ENCODE measurements around the gene OTULIN.
A peak's percentile ranks its signal among the peaks of the same experiment; 100 is the strongest.

Gene OTULIN

DNA sequence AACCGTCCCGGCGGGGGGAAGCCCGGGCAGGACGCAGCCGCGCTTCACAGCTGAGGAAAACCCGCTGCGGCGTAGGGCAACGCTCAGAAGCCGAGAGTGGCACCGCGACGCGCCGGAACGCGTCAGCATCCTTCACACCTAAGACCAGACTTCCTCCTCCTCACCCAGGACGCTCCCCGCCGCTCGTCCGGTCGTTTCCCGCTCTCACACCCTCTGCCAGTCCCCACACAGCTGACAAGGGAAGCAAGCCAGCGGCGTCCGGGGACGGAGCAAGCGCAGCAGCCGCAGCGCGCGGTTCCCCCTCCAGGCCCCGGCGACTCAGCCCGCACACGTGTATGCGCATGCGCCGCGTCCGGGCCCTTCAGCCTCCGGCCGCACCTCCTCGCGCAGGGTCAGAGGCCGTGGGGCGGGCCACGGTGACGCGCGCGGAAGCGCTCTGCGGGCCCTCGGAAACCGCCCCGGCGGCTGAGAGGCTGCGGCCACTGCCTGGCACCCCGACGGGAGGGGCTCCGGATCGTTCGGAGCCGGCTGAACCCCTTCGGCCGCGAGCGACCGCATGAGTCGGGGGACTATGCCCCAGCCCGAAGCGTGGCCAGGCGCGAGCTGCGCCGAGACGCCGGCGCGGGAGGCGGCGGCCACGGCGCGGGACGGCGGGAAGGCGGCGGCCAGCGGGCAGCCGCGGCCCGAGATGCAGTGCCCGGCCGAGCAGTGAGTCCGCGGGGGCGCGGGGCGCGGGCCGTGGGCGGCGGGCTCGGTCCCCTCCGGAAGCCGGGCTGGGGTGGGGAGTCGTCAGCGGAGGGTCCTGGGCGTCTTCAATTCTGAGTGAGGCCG is at the start of gene OTULIN:
TSS of gene OTULIN (plus strand) at position 449 of the 831 bp plus-strand sequence. CDS start at position 557, 108 bp downstream.
- peak; percentile 98 for DNase-seq (ENCODE audit: low spot score)

DNA sequence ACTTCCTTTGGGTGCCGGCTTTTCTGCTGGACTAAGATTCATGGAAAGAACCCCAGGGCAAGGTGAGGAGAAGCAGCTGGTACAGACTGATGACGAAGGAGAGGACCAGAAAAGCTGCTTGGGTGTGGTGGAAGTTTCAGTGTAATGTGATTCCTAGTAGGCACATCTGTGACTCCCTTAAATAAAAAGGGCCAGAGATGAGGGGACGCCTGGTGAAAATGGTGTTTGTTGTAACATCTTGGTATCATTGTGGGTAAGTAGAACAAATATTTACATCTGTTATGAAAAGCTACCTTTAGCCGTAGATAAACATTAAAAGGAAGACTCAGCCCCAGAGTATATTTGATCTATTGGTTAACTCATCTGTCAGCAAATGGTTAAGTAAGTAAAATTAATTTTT is 49.2 kb upstream of the OTULIN start:
- no peak for DNase-seq (ENCODE audit: low spot score)

DNA sequence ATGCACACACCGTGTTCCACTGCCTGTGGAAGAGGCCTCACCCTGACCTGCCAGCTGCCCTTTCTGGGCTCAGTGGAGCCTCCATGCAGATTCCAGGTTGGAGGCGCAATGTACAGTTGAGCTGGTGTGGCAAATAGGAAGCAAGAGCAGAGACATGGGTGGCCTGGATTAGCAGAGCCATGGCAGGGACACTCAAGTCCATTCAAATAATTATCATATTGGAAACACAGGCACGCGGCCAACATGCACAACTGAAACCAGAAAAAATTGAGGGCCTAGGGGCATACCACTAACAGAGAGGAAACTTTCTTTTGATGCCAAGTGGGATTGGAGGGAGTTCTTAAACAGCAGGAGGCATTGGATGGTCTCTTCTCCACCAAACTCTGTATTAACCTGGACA is 47.1 kb upstream of the OTULIN start:
- no peak for DNase-seq (ENCODE audit: low spot score)

- no peak for DNase-seq (ENCODE audit: low spot score)
These were observed 37.2 kb upstream of the OTULIN start for GRCh38 chr5:14627270-14627669.

DNA sequence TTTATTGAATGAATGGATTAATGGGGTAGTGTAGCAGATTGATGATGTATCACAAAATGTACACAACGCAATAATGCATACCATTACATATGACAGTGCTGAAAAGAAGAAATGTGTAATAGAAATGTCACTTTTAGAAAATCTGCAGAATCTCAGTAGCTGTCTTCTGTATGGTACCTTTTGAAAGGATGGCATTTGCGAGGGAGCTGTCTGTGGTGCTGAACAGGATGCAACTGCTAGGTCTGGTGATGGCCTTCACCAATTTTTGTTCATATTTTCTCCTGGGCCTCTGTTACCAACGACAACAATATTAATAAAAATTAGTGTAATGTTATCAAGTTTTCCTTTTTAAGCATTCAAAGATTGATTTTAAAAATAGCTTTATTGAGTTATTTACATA is 36.2 kb upstream of the OTULIN start:
- DNase-seq (ENCODE audit: low spot score): peak; percentile 76

- no peak for DNase-seq (ENCODE audit: low spot score)
These were observed 33.8 kb upstream of the OTULIN start for GRCh38 chr5:14630671-14631070.

- DNase-seq (ENCODE audit: low spot score): no peak
These were observed 28.9 kb upstream of the OTULIN start for GRCh38 chr5:14635656-14636055.

- DNase-seq (ENCODE audit: low spot score): no peak
These were observed 23.8 kb upstream of the OTULIN start for GRCh38 chr5:14640765-14641164.

DNA sequence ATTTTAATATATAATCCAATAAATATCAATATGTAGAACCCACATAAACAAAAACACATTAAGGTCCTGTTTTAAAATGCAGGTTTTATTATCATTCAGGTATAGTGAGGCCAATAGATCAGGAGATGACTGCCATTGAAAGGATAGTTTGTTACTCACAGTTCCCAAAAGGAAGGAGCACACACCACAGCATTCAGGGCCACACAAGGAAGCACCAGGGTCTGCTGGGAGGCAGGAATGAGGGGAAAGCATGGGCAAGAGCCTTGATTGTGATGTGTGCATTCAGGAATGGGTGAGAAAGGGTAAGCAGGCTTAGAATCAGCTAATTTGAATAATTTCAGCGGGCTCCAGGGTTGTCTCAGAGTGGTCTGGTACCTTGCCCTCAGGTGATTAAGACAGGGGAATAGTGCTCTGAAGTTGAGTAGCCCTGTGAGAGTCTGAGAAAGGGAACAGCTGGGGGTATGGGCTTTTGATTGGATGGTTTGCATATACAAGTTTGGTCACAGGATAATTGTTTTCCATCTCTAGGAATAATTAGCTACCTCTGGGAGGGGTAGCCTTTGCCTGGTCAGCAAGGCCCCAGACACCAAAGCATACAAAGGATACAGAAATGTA is 19.8 kb upstream of the OTULIN start:
- DNase-seq (ENCODE audit: low spot score): no peak

GRCh38 chr5:14650052-14650451 is 14.5 kb upstream of the OTULIN start:
- DNase-seq (ENCODE audit: low spot score): no peak

- DNase-seq (ENCODE audit: low spot score): no peak
These were observed 9.3 kb upstream of the OTULIN start for GRCh38 chr5:14655146-14655741.

- DNase-seq (ENCODE audit: low spot score): no peak
These were observed 7.6 kb upstream of the OTULIN start for GRCh38 chr5:14656898-14657297.

GRCh38 chr5:14659821-14660607 is 4.5 kb upstream of the OTULIN start:
- DNase-seq (ENCODE audit: low spot score): no peak

- DNase-seq (ENCODE audit: low spot score): no peak
These were observed 3.7 kb upstream of the OTULIN start for GRCh38 chr5:14660833-14661232.

DNA sequence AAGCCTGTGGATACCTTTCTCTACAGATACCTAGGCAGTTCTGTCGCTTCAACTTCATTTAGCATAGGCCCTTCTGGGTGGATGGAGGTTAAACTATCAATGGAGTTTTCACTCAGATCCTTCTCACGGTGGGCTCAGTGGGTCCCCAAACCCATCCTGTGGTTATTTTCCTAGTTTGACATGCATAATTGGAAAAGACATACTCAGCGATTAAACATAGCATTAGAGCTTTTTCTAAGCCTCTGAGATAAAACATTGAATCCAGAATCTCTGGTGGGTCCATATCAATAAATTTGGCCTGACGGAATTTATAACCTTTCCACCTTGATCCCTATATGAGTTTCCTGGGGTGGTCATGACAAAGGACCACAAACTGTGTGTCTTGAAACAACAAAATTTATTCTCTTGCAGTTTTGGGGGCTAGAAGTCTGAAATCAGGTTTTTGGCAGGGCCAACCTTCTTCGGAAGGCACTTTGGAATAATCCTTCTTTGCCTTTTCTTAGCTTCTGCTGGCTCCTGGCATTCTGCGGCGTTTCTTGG is 1.7 kb upstream of the OTULIN start:
- no peak for DNase-seq (ENCODE audit: low spot score)

DNA sequence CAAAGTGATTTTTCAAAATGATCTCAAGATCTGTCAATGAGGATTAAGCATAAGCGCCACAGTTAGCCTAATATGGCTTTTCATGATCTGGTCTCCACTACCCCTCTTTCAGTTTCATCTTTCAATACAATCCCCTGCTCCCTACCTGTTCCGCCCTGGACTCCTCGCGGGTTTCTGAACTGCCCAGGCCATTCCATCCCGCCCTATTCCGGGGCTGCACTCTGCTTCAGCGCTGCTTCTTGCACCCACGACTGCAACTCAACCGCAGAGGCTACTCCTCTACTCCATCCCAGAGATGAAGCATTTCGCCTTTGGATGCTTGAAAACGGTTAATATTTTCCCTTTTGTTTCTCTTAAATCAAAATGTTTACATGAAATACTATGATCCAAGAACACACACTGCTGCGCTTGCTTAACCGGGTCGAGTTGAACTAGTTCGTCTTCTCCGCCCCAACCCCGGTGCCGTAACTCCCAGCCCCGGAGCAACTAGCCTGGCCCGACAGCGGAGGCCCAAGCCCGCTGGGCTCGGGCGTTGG is 716 bp upstream of the OTULIN start:
- no peak for DNase-seq (ENCODE audit: low spot score)

DNA sequence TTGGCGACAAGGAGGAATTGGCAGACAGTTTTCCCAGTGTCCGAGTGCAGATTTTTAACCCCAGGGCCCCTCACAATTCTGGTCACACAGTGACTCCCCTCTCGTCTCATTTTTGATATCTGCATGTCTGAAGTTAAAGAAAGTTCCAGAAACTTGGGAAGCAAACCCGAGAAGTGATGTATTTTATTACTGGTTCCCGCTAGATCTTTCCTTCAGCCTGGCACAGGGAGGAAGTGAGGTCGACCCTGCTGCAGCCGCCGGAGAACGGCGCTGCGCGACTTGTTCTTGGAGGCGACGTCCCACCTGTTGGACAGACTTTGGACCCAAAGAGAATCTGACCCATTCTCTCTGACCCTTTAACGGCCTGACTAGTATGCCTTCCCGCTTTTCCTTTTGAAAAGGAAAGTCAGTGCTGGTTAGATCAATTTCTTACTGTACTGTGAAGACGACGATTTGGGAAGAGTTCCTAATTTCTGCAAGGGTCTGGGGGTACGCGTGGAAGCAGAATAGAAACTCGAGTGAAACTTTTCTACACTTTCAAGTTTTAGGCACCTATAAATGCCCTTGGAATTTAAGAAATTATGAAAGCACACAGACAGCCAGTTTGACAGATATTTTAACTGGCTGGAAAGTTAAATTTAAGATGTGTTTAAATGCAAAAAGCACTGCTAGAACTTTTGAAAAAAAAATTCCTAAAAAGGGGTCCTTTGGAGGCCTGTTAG is 744 bp downstream of the OTULIN start:
- DNase-seq (ENCODE audit: low spot score): peak; percentile 44

- no peak for DNase-seq (ENCODE audit: low spot score)
These were observed 1.4 kb downstream of the OTULIN start for GRCh38 chr5:14665949-14666348.

DNA sequence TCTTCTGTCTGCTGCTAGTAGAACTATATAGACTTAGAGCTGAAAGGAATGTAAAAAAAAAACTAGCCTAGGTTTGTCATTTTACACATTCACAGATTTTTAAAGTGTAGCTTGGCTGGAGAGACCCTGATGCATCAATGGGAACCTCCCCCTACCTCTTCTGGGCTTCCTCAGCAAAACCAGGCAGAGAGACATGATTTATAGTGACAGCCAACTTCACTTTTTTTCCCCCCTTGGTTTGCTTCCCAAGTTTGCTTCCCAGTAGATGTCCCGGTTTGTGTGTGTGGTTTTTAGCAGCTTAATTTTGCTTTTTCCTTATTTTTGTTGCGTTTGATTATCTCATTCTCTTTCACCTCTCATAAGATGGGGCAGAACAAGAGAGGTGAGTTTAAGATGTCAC is 1.8 kb downstream of the OTULIN start:
- no peak for DNase-seq (ENCODE audit: low spot score)

- DNase-seq (ENCODE audit: low spot score): no peak
These were observed 2.8 kb downstream of the OTULIN start for GRCh38 chr5:14667290-14667689.

- no peak for DNase-seq (ENCODE audit: low spot score)
These were observed 3.3 kb downstream of the OTULIN start for GRCh38 chr5:14667770-14668169.

Measured in iPS-NIHi11 (cell line).